Measurements from ENCODE around the gene RBM39.
"Not testable (repeated sequence)": the region's sequence is repeated elsewhere in the genome, so short reads cannot be mapped to it uniquely, and the experiment has no call there.

RBM39 gene

DNA sequence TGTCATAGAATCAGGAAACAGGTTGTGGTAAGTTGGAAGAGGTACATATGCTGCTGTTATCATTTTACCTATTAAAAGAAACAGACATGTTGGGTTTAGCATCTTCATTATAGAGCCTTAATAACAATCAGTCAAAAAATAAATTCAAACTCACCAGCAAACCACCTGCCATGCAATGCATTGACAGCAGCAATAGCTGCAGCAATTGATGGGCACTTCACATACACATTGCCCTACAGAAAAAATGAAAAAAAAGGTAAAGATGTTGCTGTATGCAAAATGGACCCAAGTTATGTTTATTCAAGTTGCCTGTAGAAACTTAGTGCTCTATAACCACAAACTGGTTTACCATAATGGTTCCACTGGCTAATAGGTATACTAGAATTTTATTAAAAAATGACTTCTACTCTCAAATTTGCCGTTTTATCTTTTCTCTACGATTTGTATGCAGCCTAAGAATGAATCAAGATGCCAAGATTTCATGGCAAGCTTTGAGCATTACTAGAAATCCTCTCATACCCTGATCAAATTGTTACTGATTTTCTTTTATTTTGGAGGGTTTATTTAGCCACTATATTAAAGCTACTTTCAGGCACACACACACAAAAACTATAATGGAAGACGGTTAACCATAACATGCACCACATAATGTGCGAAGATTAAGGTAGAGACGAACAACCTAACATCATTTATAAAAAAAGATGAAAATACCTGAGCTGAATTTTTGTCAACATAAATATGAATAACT, 37.4 kb downstream of the RBM39 start:
- no peak for DNase-seq

DNA sequence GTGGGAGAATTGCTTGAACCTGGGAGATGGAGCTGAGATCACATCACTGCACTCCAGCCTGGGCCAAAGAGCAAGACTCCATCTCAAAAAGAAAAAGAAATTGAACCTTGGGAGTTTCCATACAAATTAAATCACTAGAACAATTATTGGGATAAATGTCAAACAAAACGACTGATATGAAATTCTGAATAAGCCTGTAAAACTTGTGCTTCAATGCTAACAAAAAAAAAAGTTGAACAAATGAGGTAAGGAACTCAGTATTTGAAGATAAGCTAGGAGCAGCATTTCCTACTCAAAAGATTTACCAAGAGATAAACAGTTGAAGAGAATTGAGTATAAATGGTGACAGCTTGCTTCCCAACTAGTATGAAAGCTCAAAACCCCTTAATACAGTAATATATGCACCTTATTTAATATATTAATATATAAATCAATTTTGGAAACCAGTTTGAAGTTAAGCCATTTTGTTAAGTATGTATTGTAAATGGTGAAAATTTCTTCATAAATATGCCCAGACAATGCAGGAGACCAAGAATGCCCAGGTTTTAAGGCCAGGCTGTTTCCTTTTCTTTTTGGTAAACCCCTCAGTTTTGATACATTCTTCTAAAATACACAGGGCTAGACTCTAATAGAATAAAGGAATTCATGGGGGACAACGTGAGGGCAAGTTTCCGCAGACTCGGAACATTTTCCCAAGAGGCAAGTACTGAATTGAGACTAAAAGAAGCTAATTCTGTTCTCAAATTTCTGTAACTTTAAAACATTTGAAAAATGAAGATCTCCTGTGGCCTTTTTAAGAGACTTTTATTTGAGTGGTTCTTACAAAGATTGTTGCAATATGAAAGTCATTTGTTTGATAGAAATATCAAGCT, 39.0 kb downstream of the RBM39 start:
- no peak for DNase-seq

DNA sequence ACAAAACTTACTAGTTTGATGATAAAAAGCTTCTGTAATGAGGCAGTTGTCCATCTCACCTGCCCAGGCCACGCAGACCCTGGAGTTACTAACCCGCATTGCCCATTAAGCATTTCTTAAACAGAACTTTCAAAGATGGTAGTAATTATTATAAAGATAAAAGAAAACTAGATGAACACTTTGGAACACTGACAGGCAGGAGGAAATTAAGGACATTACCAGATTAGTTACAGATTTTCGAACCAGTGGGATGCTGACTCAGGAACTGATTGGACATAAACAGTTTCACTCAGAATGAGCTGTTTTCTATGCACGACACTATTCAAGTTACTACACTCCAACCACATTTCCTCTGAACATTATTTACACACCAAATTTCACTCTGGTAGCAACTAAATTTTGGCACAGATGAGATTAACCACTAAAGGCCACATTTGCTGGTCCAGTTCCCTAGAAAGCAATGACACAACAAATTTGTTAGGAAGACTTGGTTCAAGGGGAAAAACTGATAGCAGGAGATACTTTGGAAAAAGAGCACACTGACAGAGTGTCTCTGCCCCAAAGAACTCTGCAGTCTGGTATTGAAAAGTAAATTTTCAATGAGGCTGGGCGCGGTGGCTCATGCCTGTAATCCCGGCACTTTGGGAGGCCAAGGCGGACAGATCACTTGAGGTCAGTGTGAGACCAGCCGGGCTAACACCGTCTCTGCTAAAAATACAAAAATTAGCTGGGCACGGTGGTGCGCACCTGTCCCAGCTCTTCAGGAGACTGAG, 39.8 kb downstream of the RBM39 start:
- no peak for DNase-seq

DNA sequence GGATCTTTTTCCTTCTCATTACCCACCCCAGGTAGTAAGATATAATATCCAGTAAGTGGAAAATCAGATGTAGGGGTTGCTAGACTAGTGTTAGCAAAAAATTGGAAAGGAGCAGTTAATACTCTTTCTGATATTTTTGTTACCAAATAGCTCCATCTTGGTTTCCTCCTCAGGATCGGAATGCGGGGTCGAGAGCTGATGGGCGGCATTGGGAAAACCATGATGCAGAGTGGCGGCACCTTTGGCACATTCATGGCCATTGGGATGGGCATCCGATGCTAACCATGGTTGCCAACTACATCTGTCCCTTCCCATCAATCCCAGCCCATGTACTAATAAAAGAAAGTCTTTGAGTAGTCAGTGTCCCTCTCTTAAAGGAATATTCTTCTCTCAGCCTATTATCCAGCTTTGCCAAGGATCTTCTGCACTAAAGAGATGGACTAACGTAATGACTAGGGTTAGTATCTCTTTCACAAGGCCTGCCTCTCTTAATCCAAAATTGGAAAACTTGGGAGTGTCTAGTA, 41.4 kb downstream of the RBM39 start:
- no peak for DNase-seq

DNA sequence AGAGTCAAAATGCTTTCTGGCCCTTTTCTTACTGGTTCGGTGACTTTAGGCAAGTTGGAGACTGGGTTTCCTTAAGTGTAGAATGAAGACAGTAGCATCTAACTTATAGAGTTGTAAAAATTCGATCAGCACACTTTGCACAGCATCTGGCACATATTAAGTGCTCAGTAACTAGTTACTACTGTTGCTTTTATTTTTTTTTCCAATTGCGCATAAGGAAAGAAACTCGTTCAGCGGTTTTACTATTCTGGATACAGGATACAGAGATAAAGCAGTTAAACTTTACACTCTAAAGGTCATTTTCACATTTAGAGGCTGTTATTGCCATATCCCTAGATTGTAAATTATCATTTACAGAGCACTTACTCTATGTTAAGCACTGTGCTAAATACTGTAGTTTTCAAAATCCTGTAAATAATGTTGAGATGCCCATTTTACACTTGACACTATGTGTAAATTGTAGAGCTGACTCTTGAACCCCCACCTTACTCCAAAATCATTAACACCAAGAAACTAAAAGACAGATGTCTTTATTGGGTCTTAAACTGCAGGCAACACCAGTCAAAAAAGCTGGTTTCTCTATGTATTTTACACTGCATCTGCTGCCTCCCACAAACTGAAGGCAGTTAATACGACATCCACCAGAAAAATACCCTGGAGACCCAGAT, 42.0 kb downstream of the RBM39 start:
- no peak for DNase-seq

DNA sequence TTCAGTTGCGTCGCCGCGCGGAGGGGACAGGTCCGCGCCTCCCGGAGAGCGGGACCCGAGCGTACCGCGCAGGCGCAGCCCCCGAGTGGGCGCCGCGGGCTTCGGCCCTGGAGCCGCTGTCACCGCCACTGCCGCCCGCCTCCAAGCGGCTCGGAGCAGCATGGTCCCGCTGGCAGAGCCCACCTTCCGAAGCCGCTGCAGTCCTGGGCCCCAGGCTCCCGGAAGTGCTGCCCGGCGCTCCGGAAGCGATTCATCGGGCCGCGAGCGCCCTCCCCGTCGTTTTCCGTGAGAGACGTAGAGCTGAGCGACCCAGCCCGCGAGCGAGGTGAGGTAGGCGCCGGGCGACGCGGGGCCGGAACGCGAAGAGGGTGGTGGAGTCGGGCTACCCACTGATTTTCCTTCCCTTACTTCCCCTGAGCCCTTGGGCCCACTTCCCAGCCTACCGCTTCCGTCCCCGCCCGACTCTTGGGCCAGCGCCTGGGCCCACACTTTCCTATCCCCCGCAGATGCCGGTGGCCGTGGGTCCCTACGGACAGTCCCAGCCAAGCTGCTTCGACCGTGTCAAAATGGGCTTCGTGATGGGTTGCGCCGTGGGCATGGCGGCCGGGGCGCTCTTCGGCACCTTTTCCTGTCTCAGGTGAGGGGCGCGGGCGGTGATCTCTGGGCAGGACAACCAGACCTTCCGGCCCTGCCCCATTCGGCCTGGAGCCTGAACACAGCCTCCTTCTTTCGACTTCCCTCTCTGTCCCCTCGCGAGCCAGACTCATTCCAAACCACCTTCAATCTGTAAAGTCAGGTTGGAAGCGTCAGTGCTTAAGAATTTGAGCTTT, 42.7 kb downstream of the RBM39 start, which contains the start of the genes NFS1 and ROMO1:
TSS of gene NFS1 (minus strand) at position 226 of the 830 bp plus-strand sequence. CDS start at position 162, 64 bp downstream.
TSS of gene ROMO1 (plus strand) at position 279 of the 830 bp plus-strand sequence. CDS start at position 507, 228 bp downstream.
- peak; percentile 80 to 83 for DNase-seq

DNA sequence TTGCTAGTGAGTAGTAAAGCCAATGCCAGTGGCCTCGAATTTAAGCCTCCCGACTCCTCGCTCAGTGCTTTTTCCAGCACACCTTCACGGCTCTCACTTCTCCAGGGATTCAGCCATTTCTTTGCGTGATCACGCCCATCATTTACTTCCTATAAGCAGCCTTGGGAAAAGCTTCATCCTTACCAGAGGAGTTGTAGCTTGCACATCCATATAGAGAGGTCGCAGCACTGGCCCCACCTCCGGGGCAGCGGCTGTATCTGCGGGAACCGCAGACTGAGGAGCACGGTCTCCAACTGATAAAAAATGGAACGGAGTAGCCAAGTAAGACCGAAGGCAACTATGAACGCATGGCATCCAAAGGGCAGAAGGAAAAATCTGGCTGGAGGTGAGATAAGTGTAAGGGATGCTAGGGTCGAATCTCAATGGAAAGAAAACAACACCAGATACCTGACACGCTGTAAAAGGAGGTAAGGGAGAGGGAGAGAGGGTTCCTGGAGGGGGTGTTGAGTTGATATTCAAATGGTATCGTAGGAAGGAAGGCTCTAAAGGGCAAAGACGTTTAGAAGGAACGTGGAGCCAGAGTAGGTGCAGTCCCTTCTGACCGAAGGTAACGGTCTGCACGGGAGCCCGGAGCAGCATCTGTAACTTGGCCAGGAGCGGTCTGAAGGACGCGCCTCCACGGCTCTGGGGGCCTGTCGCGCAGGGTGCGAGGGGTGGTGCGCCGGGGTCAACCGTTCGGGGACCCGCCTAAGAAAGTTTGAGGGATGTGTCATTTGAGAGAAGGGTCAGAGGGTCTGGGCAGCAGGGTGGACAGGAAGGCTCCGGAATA, 43.5 kb downstream of the RBM39 start:
- no peak for DNase-seq

DNA sequence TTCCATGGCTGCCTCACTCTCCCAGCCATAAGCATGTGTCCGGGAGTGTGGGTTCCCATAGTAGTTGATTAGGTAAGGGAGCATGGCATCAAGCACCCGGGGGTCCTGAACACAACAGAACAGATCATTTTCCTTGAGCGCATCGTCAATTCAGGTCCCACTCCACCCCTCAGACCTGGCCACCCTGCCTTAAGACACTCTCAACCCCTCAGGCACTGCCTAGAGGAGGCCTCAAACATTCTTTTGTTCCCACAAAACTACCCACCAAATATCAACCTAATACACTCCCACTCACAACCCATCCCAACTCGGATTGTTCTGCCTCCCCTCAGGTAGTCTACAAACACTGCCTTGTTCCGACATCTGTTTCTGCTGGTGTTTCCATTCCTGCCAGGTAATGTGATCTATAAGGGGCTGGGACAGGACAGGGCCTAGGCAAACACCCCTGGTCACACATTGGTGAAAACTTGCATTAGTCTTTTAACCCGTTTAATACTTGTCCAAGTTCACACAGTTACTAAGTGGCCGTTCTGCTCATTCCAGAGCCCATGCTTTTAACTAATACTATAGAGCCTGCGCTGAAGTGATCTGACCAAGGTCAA, 44.3 kb downstream of the RBM39 start:
- no peak for DNase-seq

DNA sequence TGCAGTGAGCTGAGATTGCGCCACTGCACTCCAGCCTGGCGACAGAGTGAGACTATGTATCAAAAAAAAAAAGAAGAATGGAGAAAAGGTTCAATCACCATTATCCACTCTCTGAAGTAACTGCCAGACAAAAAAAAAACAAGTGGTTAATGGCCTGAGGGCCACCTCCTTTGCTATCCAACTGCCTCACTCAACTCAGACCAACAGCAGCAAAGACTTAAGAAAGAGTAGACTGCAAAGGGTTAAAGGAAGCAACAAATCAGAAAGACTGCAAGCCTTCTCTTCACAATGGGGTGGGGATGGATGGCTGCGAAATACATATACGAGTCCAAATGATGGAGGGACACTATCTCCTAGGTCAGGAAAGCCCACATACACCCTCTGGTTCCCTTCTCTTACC, 46.1 kb downstream of the RBM39 start:
- no peak for DNase-seq

DNA sequence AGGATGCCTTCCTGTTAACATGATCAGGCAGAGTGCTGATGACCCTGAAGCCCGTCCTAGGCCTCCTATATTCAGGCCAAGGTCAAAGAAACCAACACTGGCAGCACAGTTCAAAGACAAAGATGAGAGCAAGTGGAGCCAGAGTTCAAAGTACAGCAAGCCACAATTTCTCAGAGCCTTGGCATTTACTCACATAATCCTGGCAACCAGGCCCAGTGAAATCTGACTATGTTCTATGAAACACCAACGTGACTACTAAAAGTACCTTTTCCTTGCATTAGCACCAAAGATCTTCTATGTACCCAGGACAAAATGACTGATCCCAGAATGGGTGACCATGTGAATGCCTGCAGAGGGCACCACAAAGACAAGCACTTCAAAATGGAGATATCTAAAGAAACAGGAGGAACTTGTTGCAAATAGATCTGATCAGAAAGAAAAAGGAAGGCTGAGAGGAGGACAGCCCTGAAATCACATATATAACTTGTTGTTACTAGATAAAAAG, 46.8 kb downstream of the RBM39 start:
- DNase-seq, result no peak

DNA sequence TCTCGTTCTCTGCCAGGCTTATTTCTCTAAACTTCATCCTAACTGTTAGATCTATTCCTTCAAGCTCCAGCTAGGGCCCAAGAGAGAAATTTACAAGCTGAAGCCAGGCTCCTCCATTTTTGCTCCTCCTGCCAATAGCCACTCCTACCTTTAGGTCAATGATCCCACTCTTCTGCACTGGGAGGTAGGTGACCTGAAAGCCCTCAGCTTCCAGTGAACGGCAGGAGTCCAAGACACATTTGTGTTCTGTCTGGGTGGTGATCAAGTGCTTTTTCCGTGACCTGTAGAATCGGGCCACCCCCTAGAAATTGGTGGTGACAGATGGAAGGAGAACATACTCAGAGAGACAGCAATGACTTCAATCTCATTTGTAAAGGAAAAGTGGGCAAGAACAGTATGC, 51.8 kb downstream of the RBM39 start:
- no peak for DNase-seq

DNA sequence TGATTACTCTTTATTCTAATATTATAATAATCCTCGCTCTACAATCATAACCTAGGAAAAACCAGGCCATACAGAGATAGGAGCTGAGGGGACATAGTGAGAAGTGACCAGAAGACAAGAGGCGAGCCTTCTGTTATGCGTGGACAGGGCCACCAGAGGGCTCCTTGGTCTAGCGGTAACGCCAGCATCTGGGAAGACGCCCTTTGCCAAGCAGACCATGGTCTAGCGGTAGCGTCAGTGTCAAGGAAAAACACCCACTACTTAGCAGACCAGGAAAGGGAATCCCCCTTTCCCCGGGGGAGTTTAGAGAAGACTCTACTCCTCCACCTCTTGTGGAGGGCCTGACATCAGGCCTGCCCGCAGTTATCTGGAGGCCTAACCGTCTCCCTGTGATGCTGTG, 55.2 kb downstream of the RBM39 start:
- DNase-seq, result not testable (repeated sequence)

DNA sequence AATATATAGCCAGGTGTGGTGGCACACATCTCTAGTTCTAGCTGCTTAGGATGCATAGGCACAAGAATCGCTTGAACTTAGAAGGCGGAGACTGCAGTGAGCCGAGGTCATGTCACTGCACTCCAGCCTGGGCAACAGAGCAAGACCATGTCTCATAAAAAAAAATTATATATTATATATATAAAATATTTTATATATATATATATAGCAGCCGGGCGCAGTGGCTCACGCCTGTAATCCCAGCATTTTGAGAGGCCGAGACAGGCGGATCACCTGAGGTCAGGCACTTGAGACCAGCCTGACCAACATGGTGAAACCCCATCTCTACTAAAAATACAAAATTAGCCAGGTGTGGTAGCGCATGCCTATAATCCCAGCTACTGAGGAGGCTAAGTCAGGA, 56.7 kb downstream of the RBM39 start:
- DNase-seq, result not testable (repeated sequence)

DNA sequence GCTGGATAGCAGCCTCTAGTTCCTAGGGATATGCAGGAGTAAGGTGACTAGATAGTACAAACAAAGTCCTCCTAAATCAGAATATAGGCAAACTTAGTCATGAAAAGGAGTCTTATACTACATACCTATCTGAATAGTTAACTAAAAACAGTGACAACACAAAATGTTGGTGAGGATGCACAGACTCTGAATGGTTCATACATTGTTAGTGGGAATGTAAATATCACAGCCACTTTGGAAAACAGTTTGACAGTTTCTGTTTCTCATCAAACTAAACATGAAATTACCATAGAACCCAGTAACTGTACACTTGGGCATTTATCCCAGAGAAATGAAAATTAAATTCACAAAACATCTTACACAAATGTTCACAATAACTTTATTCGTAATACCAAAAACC, 60.1 kb downstream of the RBM39 start:
- DNase-seq, result no peak

DNA sequence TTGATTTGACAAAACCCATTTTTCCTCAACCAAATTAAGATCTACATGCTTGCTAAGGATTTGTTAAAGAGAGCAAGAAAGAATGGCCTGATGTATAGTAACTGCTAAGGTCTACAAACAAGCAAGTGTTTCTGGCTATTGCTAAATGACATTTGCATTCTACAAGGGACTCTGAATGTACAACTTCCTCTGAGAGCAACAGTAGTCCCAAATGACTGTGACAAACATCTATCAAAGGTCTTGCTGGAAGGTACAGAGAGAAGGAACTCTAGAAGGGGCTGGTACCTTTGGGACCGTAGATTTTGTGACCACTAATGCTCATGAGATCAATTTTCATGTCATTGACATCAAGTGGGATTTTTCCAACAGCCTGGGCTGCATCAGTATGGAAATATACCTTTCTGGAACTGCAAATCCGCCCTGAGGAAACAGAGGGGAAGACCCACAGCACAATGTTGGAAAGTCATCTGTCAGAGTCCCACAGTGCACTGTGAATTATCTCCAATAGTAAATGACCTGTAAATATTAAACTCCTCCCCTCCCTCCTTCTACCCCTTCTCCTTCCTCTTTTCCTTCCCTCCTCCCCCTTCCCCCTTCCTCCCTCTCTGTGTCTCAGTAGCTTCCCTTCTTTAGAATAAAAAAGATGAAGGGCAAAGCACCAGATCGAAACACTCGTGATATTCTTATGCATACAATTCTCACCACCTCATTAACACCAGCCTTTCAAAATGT, 61.4 kb downstream of the RBM39 start:
- DNase-seq, result no peak

DNA sequence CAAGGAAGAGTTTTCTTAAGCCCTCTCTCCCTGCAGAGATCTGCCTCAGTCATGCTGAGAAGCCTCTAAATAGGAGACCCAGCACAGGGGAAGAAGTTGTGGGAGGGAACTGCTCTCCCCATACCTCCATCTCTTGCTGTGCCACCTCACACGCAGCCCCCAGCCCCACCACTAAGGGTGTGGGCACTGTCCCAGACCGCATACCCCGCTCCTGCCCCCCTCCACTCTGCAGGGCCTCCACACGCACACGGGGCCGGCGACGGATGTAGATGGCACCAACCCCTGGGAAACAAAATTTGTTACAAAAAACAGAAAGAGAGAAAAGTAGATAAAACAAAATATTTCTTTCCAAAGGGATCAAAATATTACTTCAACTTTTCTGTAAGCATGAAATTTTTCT, 67.1 kb downstream of the RBM39 start:
- DNase-seq, result no peak

DNA sequence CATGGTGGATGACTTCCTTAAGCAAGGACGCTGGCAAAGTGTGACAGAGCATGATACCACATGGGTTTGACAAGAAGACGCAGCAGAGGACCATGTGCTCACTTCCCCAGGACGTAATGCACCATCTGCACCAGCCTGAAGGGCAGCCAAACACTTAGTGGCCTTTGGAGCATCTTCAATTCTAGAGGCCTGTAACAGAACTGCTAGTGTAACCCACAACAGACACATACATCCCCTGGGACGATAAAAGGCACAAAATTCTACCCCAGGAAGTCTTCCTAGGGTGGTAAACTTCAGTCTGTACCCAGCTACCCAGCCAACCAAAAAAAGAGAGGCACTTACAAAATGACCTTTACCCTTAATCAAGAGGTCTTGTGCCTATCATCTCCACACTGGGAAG, 68.2 kb downstream of the RBM39 start:
- no peak for DNase-seq

DNA sequence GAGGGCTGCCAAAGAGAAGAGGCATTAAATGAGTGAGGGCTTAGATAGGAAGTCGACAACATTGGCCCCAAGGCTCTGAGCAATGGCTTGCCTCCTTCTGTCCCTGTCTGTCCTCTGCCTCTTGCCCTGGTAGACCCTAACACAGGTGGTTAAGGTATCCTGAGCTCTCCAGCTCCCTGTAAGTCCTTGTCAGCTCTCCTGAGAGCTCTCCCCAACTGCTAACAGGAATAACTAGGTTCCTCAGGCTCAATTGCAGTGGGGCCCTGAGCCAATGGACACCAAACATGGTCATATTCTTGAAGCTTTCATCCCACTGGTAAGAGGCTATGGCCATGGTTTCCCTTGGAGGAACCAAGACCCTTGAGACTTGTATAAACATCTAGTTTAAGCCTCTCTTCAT, 72.4 kb downstream of the RBM39 start:
- DNase-seq, result no peak

DNA sequence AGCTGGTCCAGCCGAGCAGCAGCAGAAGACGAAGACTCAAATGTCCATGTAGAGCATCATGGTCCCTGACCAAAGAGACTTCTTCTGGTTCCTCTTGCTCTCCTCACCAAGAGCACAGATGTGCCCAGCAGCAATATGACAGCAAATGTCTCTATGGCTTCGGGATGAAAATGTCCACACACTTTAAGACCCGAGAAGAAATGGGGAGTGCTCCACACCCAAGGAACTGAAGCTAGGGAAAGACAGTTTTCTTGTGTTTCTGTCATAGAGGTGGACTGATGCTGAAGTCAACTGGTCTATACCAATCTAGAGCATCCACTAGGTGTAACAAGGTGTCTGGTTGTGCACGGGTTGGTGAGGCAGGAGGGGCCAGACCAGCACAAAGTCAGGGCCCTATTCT, 72.8 kb downstream of the RBM39 start:
- DNase-seq, result no peak
